Left lobe of liver (tissue), 2 donors: ENCODE data around the gene GDPD3. TPM values are rescaled to one million over a fixed set of nuclear protein-coding genes. Genes with fewer than 3 reads are reported as not detected.

Experiments used
- ATAC-seq: fragments of 200-7000 bp; cut with Tn5 transposase; one replicate; pipeline ENCODE4 v1.9.1; 2020; ENCODE audit warnings: mild to moderate bottlenecking, moderate library complexity
- DNase-seq: peaks from one replicate; pipeline ENCODE4 v3.0.0-alpha.2; 2020; ENCODE audit warnings: low spot score
- total RNA-seq: library from RNA; stranded (reverse); gene quantifications from one replicate; pipeline ENCODE4 v1.2.1, GENCODE V29; 2021
- donor health status: DM: no; HTN: no; CAD: no; lungs with moderate emphysema.
- donor health status: DM: no; HTN: yes; CAD: no.

Gene GDPD3
- total RNA-seq, 1 donor from 2014 or later, result 1.4 TPM

- ATAC-seq (no peak), DNase-seq (no peak)
These were observed 50.0 kb downstream of the GDPD3 start for GRCh38 chr16:30063278-30063892.

GRCh38 chr16:30060836-30061554, 52.3 kb downstream of the GDPD3 start:
- no peak for DNase-seq
- ATAC-seq, result no peak

- ATAC-seq (no peak), DNase-seq (no peak)
These were observed 53.0 kb downstream of the GDPD3 start for GRCh38 chr16:30060346-30060745.

- DNase-seq (no peak), ATAC-seq (peak; percentile 45)
These were observed 58.3 kb downstream of the GDPD3 start for GRCh38 chr16:30054959-30055553.

Other genes starting within 250 kb of the GDPD3 start
- 0.55 TPM for gene SEZ6L2, start 214.0 kb downstream of the GDPD3 start, total RNA-seq
- 0.13 TPM for gene ASPHD1, start 213.0 kb downstream of the GDPD3 start, total RNA-seq
- 9.8 TPM for gene KCTD13, start 187.3 kb downstream of the GDPD3 start, total RNA-seq
- gene TMEM219, start 151.5 kb downstream of the GDPD3 start, total RNA-seq, result 71.0 TPM
- gene TAOK2, start 139.7 kb downstream of the GDPD3 start, total RNA-seq, result 21.1 TPM
- 9.2 TPM for gene HIRIP3, start 117.9 kb downstream of the GDPD3 start, total RNA-seq
- 34.7 TPM for gene INO80E, start 117.3 kb downstream of the GDPD3 start, total RNA-seq
- gene DOC2A, start 102.5 kb downstream of the GDPD3 start, total RNA-seq, result 0.15 TPM
- gene C16orf92, start 90.3 kb downstream of the GDPD3 start, total RNA-seq, result not detected
- 0.13 TPM for gene TLCD3B, start 82.3 kb downstream of the GDPD3 start, total RNA-seq
- gene ALDOA, start 47.8 kb downstream of the GDPD3 start, total RNA-seq, result 176 TPM
- gene PPP4C, start 37.5 kb downstream of the GDPD3 start, total RNA-seq, result 51.0 TPM
- 0.86 TPM for gene TBX6, start 21.6 kb downstream of the GDPD3 start, total RNA-seq
- 20.9 TPM for gene YPEL3, start 17.3 kb downstream of the GDPD3 start, total RNA-seq
- gene MAPK3, start 9.7 kb upstream of the GDPD3 start, total RNA-seq, result 12.3 TPM
- gene CORO1A, start 70.1 kb upstream of the GDPD3 start, total RNA-seq, result 8.5 TPM
- 21.7 TPM for gene BOLA2B, start 80.1 kb upstream of the GDPD3 start, total RNA-seq
- 77.1 TPM for gene SLX1A, start 80.3 kb upstream of the GDPD3 start, total RNA-seq
- 22.8 TPM for gene SULT1A3, start 85.7 kb upstream of the GDPD3 start, total RNA-seq
- gene NPIPB13, start 134.9 kb upstream of the GDPD3 start, total RNA-seq, result 6.2 TPM
- 15.4 TPM for gene CD2BP2, start 241.8 kb upstream of the GDPD3 start, total RNA-seq